HepG2 (cell line): ENCODE measurements around the gene UTP3. TPM values are rescaled to one million over a fixed set of nuclear protein-coding genes. Genes with fewer than 3 reads are reported as not detected.

Experiments
- ATAD3A ChIP-seq: sonication (generic); formaldehyde crosslinking; IDR thresholded peaks from 2 replicates; pipeline ENCODE4 v1.4.0; 2020; ENCODE audit warnings: missing genetic modification reagents
- CBX2 ChIP-seq, 2 experiments: fragments of 200-600 bp in 1 of 2; sonication (generic); formaldehyde crosslinking in 1 of 2; IDR thresholded peaks; 2 replicates each; pipeline versions ENCODE4 v1.7.0 to v1.8.1; 2018 to 2022; ENCODE audit warnings: low read depth in 2 of 2, low read length in 1 of 2, mild to moderate bottlenecking in 1 of 2, missing genetic modification reagents in 1 of 2
- HNF4G ChIP-seq, 2 experiments: sonication (generic) in 1 of 2; formaldehyde crosslinking in 1 of 2; IDR thresholded peaks; 2 replicates each; pipeline versions ENCODE4 v1.4.0 to v1.6.1; 2011 to 2020; ENCODE audit warnings: borderline replicate concordance in 2 of 2, low read depth in 2 of 2, mild to moderate bottlenecking in 2 of 2, low read length in 1 of 2, missing genetic modification reagents in 1 of 2, moderate library complexity in 1 of 2
- JUND ChIP-seq: sonication (generic); formaldehyde crosslinking; IDR thresholded peaks from 2 replicates; pipeline ENCODE4 v1.8.0; 2022; ENCODE audit warnings: mild to moderate bottlenecking, missing genetic modification reagents
- NAIF1 ChIP-seq: sonication (generic); formaldehyde crosslinking; IDR thresholded peaks from 2 replicates; pipeline ENCODE4 v1.5.0; 2020; ENCODE audit warnings: mild to moderate bottlenecking, missing genetic modification reagents, borderline replicate concordance
- PTBP1 ChIP-seq: fragments of 200-400 bp; formaldehyde crosslinking; IDR thresholded peaks from 2 replicates; pipeline ENCODE4 v1.6.1; 2018; ENCODE audit warnings: low read length, low read depth; ENCODE audit not compliant: poor library complexity, severe bottlenecking
- SMAD1 ChIP-seq: sonication (generic); formaldehyde crosslinking; IDR thresholded peaks from 2 replicates; pipeline ENCODE4 v1.4.0; 2020; ENCODE audit warnings: missing genetic modification reagents, low read depth, mild to moderate bottlenecking, borderline replicate concordance
- STAG1 ChIP-seq: sonication (generic); formaldehyde crosslinking; IDR thresholded peaks from 2 replicates; pipeline ENCODE4 v1.4.0; 2020; ENCODE audit warnings: missing genetic modification reagents
- SYNCRIP ChIP-seq: fragments of 200-400 bp; formaldehyde crosslinking; IDR thresholded peaks from 2 replicates; pipeline ENCODE4 v1.6.1; 2018; ENCODE audit warnings: mild to moderate bottlenecking, low read depth, low read length; ENCODE audit not compliant: insufficient read depth
- TBP ChIP-seq: sonication (generic); formaldehyde crosslinking; IDR thresholded peaks from 2 replicates; pipeline ENCODE4 v1.5.0; 2020; ENCODE audit warnings: missing genetic modification reagents
- ZNF335 ChIP-seq: sonication (generic); formaldehyde crosslinking; IDR thresholded peaks from 2 replicates; pipeline ENCODE4 v1.4.0; 2020; ENCODE audit warnings: missing genetic modification reagents
- ZNF446 ChIP-seq: sonication (generic); formaldehyde crosslinking; IDR thresholded peaks from 2 replicates; pipeline ENCODE4 v1.5.0; 2020; ENCODE audit warnings: mild to moderate bottlenecking, missing genetic modification reagents
- ZNF503 ChIP-seq: sonication (generic); formaldehyde crosslinking; IDR thresholded peaks from 2 replicates; pipeline ENCODE4 v1.4.0; 2020; ENCODE audit warnings: missing genetic modification reagents
- ZNF574 ChIP-seq: sonication (generic); formaldehyde crosslinking; IDR thresholded peaks from 2 replicates; pipeline ENCODE4 v1.4.0; 2020; ENCODE audit warnings: missing genetic modification reagents
- ZNF879 ChIP-seq: sonication (generic); formaldehyde crosslinking; IDR thresholded peaks from 2 replicates; pipeline ENCODE4 v1.8.1; 2023; ENCODE audit warnings: missing genetic modification reagents
- polyA plus RNA-seq, 8 experiments: library from polyadenylated mRNA; depleted of rRNA in 3 of 8; stranded (reverse) in 7 of 8; unstranded in 1 of 8; fragments of >200 nt; fragmentation: Illumina TruSeq in 4 of 8; extraction: Trizol in 4 of 8; gene quantifications; 2 replicates each; pipeline versions ENCODE4 v1.2.1 to v1.2.3, GENCODE V29; 2011 to 2016; ENCODE audit warnings: low read depth in 4 of 8, missing spikeins in 1 of 8, mixed read lengths in 1 of 8; ENCODE audit not compliant: insufficient read depth in 1 of 8
- total RNA-seq, 5 experiments: library from RNA; depleted of rRNA; stranded (reverse); fragments of >200 nt; fragmentation: Illumina TruSeq; extraction: Trizol; gene quantifications; 2 replicates each; pipeline ENCODE4 v1.2.3, GENCODE V29; 2016; ENCODE audit warnings: low read depth in 1 of 5
- TF ChIP-seq, protein P1 (sequence below): sonication (generic); formaldehyde crosslinking; IDR thresholded peaks from 2 replicates; pipeline ENCODE4 v1.5.0; 2020; ENCODE audit warnings: missing genetic modification reagents
- TF ChIP-seq, protein P2 (sequence below), 2 experiments: fragments of 450-650 bp in 1 of 2; sonication (generic) in 1 of 2; formaldehyde crosslinking; IDR thresholded peaks; 2 replicates each; pipeline versions ENCODE4 v1.5.0 to v1.8.0; 2020 to 2022; ENCODE audit warnings: mild to moderate bottlenecking in 1 of 2, missing genetic modification reagents in 1 of 2
- TF ChIP-seq, protein P3 (sequence below): sonication (generic); formaldehyde crosslinking; IDR thresholded peaks from 2 replicates; pipeline ENCODE4 v1.5.1; 2020; ENCODE audit warnings: mild to moderate bottlenecking, moderate library complexity, missing genetic modification reagents

Gene UTP3
- total and polyA plus RNA-seq, 2 of the 13 experiments (the other 11 are each of a cell fraction or from before 2014, with no cell fraction given): 6.9 to 19.5 TPM

DNA sequence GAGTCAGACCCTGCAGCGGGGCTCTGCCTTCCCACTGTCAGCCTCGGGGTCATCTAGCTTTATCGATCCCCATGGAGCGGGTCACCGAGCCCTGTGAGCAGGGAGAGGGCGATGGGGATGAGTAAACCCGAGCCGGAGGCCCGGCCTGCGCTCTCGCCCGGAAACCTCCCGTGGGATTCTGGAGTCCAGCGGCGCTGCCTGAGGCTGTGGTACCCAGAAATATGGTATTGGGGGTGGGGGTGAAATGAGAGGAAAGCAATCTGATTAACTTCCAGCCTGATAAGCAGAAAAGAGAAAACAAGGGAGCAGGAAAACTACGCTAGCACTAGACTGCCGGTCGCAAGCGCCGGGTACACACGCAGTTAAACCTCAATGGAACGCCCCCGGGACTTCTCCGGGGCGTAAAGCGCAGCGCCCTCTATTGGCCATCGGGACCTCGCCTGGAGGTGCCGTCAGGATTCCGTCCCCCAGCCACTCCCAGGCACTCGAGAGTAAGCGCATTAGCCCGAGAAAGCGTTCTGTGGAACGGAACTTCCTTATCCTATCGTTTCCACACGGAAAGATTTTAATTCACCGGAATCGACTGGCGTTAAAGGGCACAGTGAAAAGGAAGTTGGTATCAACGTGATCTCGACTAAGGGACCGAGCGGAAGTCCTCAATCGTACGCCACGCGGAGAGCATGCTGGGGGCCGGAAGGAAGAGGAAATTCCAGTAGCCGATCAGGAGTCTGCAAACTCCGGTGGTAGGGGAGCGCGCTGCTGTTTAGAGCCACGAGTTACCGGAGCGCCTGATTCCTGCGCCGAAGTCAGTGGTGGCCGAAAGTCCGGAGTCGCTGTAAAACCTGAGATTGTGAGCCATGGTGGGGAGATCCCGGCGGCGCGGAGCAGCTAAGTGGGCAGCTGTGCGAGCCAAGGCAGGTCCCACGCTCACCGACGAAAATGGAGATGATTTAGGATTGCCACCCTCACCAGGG is at the start of gene UTP3 (continued):
- TF ChIP-seq, protein P1, sequence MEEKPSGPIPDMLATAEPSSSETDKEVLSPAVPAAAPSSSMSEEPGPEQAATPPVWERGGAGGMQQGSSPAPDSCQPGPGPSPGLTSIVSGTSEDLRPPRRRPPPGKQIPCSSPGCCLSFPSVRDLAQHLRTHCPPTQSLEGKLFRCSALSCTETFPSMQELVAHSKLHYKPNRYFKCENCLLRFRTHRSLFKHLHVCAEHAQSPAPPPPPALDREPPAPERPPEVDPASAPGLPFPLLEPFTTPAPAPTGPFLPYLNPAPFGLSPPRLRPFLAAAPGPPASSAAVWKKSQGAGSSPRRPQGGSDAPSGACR: peak; percentile 90
- TF ChIP-seq PTBP1 (no peak), ATAD3A (CRISPR knock-in tag) (no peak), ZNF446 (no peak), ZNF335 (peak; percentile 91), SYNCRIP (no peak), TBP (CRISPR knock-in tag) (no peak), ZNF574 (CRISPR knock-in tag) (peak; percentile 95), STAG1 (CRISPR knock-in tag) (peak; percentile 57), JUND (CRISPR knock-in tag) (0 out of 2 replicates have a peak, but pooled peaks have one; percentile 9), ZNF503 (CRISPR knock-in tag) (peak; percentile 73; the same call in 1 of the 2 replicates), HNF4G (IDR thresholded peaks at IDR 0.05; ENCODE audit: borderline replicate concordance, low read depth, low read length) (no peak; the same call in 1 of the 2 replicates), HNF4G (CRISPR knock-in tag; IDR thresholded peaks at IDR 0.05; ENCODE audit: borderline replicate concordance, low read depth) (0 out of 2 replicates have a peak, but pooled peaks have one; percentile 24), NAIF1 (CRISPR knock-in tag) (peak; percentile 94), SMAD1 (CRISPR knock-in tag) (peak; percentile 50; the same call in 1 of the 2 replicates), ZNF879 (CRISPR knock-in tag) (0 out of 2 replicates have a peak, but pooled peaks have one; percentile 27), CBX2 (IDR thresholded peaks at IDR 0.05; ENCODE audit: low read depth, low read length) (no peak), CBX2 (CRISPR knock-in tag; IDR thresholded peaks at IDR 0.05; ENCODE audit: low read depth) (peak; percentile 41; the same call in 1 of the 2 replicates)
- TF ChIP-seq, protein P2, sequence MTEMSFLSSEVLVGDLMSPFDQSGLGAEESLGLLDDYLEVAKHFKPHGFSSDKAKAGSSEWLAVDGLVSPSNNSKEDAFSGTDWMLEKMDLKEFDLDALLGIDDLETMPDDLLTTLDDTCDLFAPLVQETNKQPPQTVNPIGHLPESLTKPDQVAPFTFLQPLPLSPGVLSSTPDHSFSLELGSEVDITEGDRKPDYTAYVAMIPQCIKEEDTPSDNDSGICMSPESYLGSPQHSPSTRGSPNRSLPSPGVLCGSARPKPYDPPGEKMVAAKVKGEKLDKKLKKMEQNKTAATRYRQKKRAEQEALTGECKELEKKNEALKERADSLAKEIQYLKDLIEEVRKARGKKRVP (CRISPR knock-in tag; IDR thresholded peaks at IDR 0.05): 0 out of 4 replicates have a peak, but pooled peaks of 1 of the 2 experiments have one; percentile 30
- TF ChIP-seq, protein P3, sequence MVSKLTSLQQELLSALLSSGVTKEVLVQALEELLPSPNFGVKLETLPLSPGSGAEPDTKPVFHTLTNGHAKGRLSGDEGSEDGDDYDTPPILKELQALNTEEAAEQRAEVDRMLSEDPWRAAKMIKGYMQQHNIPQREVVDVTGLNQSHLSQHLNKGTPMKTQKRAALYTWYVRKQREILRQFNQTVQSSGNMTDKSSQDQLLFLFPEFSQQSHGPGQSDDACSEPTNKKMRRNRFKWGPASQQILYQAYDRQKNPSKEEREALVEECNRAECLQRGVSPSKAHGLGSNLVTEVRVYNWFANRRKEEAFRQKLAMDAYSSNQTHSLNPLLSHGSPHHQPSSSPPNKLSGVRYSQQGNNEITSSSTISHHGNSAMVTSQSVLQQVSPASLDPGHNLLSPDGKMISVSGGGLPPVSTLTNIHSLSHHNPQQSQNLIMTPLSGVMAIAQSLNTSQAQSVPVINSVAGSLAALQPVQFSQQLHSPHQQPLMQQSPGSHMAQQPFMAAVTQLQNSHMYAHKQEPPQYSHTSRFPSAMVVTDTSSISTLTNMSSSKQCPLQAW (CRISPR knock-in tag): peak; percentile 97
